Right cardiac atrium (tissue), 5 donors: ENCODE measurements around the gene MCTP2. TPM values are rescaled to one million over a fixed set of nuclear protein-coding genes. Genes with fewer than 3 reads are reported as not detected.
"Not testable (repeated sequence)": the region's sequence is repeated elsewhere in the genome, so short reads cannot be mapped to it uniquely, and the experiment has no call there.

ENCODE experiments used
- ATAC-seq, 2 donors: fragments of 200-7000 bp; cut with Tn5 transposase; one replicate each; pipeline versions ENCODE4 v1.8.0 to v1.9.1; 2020; ENCODE audit warnings: moderate library complexity in 2 of 2, mild to moderate bottlenecking in 1 of 2
- DNase-seq, 3 donors: peaks; one replicate each; pipeline ENCODE4 v3.0.0-alpha.2; 2020
- H3K27ac ChIP-seq: one replicate; pipeline ENCODE4 v1.5.1; 2013; ENCODE audit warnings: mild to moderate bottlenecking, low read length, control low read depth, moderate library complexity
- H3K27me3 ChIP-seq: one replicate; pipeline ENCODE4 v1.6.1; 2013; ENCODE audit not compliant: control insufficient read depth, insufficient read depth
- H3K4me1 ChIP-seq: one replicate; pipeline ENCODE4 v1.6.1; 2013; ENCODE audit warnings: low read length; ENCODE audit not compliant: control insufficient read depth, insufficient read depth
- H3K4me3 ChIP-seq: one replicate; pipeline ENCODE4 v1.5.1; 2013; ENCODE audit warnings: low read length, control low read depth
- H3K9me3 ChIP-seq: one replicate; pipeline ENCODE4 v1.6.1; 2013; ENCODE audit warnings: low read length; ENCODE audit not compliant: control insufficient read depth
- WGBS: extraction: QIAGEN DNeasy Blood & Tissue Kit; methylation state at CpG from one replicate; pipeline ENCODE4 v1.1.7; 2013; 5-methylcytosine and 5-hydroxymethylcytosine counted together
- intact Hi-C, 4 donors: fragments of 100-400 bp; cut with DNase I; formaldehyde crosslinking; loops; one replicate each; pipeline versions ENCODE4 v1.11.0 to v1.14.0; 2022 to 2023
- polyA plus RNA-seq: library from polyadenylated mRNA; stranded (reverse); fragments of 200-250 nt; gene quantifications from one replicate; pipeline ENCODE4 v1.2.3, GENCODE V29; 2013
- total RNA-seq, 4 donors: library from RNA; stranded (reverse); fragmentation: NEBNext Ultra II Directional; extraction: Animal tissue kit (Norgen Biotek cat#: 25700); gene quantifications; one replicate each; pipeline ENCODE4 v1.2.1, GENCODE V29; 2021
- donor health status: healthy with polysubstance abuse.
- donor health status: DM: no; HTN: yes; CAD: no.
- donor health status: DM: no; HTN: no; CAD: no.
- donor health status: DM: no; HTN: yes; CAD: no; lungs with severe emphysema.
- donor health status: DM: yes; HTN: yes; CAD: no.

MCTP2 gene
- total and polyA plus RNA-seq, 5 donors = 0.11 to 1.2 (median 0.72) TPM

DNA sequence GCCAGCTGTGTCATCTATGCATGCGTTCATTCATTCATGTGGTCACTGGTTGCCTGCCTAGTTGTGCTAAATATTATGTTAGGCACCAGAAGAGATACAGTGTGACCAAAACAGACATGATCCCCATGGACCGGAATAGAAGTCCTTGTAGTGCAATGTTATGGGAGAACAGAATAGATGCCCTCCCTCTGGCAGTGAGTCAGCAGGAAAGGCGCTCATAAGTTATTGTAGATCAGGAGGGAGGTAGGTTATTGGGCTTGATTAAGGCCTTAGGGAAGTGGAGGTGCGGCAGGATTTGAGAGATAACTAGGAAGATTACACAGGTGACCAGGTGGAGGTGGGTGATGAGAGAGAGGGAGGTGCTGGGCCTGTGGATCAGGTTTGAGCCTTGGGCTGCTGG is 5.2 kb downstream of the MCTP2 start:
- H3K27ac ChIP-seq = no peak overlapping the region

DNA sequence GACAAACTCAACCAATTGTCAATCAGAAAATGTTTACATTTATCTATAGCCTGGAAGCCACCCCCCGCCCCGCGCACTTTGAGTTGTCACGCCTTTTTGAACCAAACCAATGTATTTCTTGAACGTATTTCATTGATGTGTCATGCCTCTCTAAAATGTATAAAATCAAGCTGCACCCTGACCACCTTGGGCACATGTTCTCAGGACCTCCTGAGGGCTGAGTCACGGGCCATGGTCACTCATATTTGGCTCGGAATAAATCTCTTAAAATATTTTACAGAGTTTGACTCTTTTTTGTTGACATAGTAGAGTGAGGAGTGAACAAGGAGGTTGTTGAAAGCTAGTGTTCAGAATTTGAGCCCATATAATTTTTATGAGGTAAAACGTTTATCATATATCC is 6.5 kb downstream of the MCTP2 start:
- Histone ChIP-seq H3K27me3 (no peaks in the 10 kb centered on the region), H3K4me3 (no peak overlapping the region), H3K9me3 (no peaks in the 10 kb centered on the region), H3K4me1 (no peaks in the 10 kb centered on the region), H3K27ac (no peak overlapping the region)
- intact Hi-C loops = no loop called here
- ATAC-seq (no peak), DNase-seq (no peak)
- WGBS = 83% methylated on average over 8 of the region's 8 CpGs

More for the DNA sequence above, 5.2 kb downstream of the MCTP2 start:
- Histone ChIP-seq H3K4me1 (no peaks in the 10 kb centered on the region), H3K4me3 (no peak overlapping the region), H3K27me3 (no peaks in the 10 kb centered on the region), H3K9me3 (no peaks in the 10 kb centered on the region)
- 92% methylated on average over 4 of the region's 4 CpGs for WGBS
- ATAC-seq (no peak), DNase-seq (no peak)
- intact Hi-C loops = no loop called here

DNA sequence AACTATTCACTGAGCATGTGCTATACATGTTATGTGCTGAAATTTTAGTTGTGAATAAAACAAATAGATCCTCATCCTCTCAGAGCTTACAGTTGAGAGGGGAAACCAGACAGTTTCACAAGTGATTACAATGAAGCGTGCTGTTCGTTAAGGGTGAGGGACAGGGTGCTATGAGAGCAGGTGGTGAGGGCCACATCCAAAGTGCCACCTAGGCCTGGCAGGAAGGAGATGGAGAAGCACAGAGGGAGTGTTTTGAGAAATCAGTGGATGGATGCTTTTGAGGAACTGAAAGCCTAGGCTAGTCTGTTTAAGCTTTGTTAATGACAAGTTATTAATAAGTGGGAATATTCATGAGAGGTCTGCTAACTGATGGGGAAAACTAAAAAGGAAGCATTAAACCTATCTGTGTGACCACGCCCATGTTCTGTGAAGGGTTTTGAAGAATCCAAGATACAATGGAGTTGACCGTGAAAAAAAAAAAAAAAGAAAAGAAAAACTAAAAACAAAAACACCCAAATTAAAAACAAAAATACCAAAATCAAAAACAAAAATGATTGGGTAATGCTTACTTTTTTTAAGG is 7.3 kb downstream of the MCTP2 start:
- Histone ChIP-seq H3K27me3 (no peaks in the 10 kb centered on the region), H3K4me1 (no peaks in the 10 kb centered on the region), H3K4me3 (no peak overlapping the region), H3K9me3 (no peaks in the 10 kb centered on the region), H3K27ac (no peak overlapping the region)
- intact Hi-C loops = no loop called here
- no peak for ATAC-seq
- no peak for DNase-seq
- WGBS = 83% methylated on average over 4 of the region's 4 CpGs

DNA sequence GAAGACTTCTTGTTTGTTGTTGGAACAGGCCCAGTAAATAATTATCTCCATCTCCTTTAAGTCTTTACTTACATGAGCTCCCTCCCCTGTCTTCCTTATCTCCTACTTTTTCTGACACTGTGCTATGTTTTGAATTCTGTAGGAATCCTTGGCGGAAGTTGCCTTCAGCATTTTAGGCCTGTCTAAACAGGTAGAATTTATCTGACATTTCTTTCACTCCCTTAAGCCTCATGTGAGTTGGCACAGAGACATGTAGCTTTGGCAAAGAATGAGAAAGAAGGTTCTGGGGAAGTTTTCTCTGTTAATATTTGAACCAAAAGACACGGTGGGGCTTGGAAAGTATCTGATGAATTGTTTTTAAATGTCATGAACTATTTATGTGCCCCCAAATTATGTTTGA is 8.1 kb downstream of the MCTP2 start:
- intact Hi-C loops = no loop called here

DNA sequence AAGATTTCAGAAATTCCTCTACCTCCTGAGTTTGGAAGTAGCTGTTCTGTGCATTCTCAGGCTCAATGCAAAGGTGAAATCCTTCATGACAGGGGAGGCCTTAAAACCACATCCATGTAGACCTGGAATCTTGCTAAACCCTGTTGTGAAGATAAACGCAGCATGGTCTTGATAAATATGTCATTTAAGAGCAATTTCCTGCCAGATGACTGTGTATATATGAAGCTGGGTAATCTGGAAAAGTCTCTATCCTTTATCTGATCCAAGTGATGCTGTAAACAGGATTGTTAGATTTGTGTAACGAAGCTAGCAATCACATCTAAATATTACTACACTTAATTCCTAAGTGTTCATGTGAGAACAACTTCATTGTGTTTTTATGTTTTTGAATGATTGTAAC is 9.1 kb downstream of the MCTP2 start:
- intact Hi-C loops = no loop called here
- Histone ChIP-seq H3K9me3 (no peaks in the 10 kb centered on the region), H3K27me3 (no peaks in the 10 kb centered on the region), H3K4me3 (no peak overlapping the region), H3K27ac (no peak overlapping the region), H3K4me1 (no peaks in the 10 kb centered on the region)
- no peak for ATAC-seq
- DNase-seq = no peak
- WGBS = 59% methylated on average over 2 of the region's 2 CpGs

More for the DNA sequence above, 8.1 kb downstream of the MCTP2 start:
- H3K9me3 ChIP-seq = no peaks in the 10 kb centered on the region
- 57% methylated on average over 2 of the region's 2 CpGs for WGBS
- no peak overlapping the region for H3K4me3 ChIP-seq
- no peaks in the 10 kb centered on the region for H3K4me1 ChIP-seq
- no peak overlapping the region for H3K27ac ChIP-seq
- DNase-seq (no peak), ATAC-seq (no peak)
- H3K27me3 ChIP-seq = no peaks in the 10 kb centered on the region

DNA sequence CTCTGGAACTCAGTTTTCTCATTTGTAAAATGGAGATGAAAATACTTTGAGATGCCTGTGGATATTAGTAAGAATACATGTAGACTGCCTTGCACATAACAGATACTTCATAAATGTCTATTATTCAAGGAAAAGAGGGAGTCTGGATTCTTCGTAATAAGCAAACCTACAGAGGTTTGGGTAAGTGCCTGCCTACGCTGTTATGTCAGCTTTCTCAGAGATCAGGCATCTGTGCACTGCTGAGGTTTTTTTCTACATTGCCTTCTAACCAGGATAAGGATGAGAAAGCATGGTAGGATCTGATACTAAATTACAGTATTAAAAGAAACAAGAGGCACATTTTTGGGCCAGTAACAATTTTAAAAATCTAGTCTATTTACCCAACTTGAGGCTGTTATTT is 10.9 kb downstream of the MCTP2 start:
- ATAC-seq = no peak
- Histone ChIP-seq H3K27ac (no peak overlapping the region), H3K9me3 (no peaks in the 10 kb centered on the region), H3K27me3 (no peaks in the 10 kb centered on the region), H3K4me1 (no peaks in the 10 kb centered on the region), H3K4me3 (no peak overlapping the region)
- intact Hi-C loops = no loop called here
- 90% methylated on average over 2 of the region's 2 CpGs for WGBS
- no peak for DNase-seq

DNA sequence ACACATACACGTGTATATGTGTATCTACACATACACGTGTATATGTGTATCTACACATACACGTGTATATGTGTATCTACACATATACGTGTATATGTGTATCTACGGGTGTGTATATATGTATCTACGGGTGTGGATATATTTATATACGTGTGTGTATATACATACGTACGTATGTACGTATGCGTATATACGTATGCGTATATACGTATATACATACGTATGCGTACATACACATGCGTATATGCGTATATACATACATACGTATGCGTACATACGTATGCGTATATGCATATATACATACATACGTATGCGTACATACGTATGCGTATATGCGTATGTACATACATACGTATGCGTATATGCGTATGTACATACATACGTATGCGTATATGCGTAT is 11.6 kb downstream of the MCTP2 start:
- H3K9me3 ChIP-seq, H3K27ac ChIP-seq, ATAC-seq, H3K4me1 ChIP-seq, DNase-seq, H3K4me3 ChIP-seq, intact Hi-C loops, H3K27me3 ChIP-seq: not testable (repeated sequence)
- 98% methylated on average over 33 of the region's 33 CpGs for WGBS

DNA sequence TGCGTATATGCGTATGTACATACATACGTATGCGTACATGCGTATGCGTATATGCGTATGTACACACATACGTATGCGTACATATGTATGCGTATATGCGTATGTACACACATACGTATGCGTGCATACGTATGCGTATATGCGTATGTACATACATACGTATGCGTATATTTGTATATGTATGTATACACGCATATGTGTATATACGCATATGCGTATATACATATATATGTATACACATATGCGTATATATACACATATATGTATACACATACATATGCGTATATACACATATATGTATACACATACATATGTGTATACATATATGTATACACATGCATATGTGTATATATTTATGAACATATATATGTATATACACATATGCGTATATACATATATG is 12.1 kb downstream of the MCTP2 start:
- Histone ChIP-seq H3K27me3 (no peaks in the 10 kb centered on the region), H3K9me3 (no peaks in the 10 kb centered on the region), H3K4me3 (no peak overlapping the region), H3K27ac (no peak overlapping the region), H3K4me1 (no peaks in the 10 kb centered on the region)
- no peak for ATAC-seq
- no peak for DNase-seq
- 98% methylated on average over 24 of the region's 24 CpGs for WGBS
- intact Hi-C loops = no loop called here

DNA sequence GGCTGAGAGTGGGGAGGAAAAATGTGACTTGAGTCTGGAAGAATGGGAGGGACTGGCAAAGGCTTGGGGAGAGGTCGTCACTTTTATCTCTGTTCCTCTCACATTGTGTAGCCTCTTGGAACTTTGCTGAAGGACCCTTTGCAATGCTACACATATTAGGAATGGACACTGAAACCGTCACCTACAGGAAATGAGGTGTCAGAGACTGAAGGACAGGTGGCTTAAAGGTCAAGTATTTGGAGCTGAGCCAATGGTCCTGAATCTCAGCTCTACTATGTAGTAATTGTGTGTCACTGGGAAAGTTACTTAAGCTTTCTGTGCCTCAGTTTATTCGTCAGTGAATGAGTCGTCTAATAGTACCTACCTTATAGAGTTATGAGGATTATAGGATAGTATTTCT is 14.7 kb downstream of the MCTP2 start:
- ATAC-seq = no peak
- Histone ChIP-seq H3K27ac (no peak overlapping the region), H3K27me3 (no peaks in the 10 kb centered on the region), H3K4me3 (no peak overlapping the region), H3K9me3 (no peaks in the 10 kb centered on the region), H3K4me1 (no peaks in the 10 kb centered on the region)
- intact Hi-C loops = no loop called here
- no peak for DNase-seq
- WGBS = 60% methylated on average over 4 of the region's 4 CpGs

DNA sequence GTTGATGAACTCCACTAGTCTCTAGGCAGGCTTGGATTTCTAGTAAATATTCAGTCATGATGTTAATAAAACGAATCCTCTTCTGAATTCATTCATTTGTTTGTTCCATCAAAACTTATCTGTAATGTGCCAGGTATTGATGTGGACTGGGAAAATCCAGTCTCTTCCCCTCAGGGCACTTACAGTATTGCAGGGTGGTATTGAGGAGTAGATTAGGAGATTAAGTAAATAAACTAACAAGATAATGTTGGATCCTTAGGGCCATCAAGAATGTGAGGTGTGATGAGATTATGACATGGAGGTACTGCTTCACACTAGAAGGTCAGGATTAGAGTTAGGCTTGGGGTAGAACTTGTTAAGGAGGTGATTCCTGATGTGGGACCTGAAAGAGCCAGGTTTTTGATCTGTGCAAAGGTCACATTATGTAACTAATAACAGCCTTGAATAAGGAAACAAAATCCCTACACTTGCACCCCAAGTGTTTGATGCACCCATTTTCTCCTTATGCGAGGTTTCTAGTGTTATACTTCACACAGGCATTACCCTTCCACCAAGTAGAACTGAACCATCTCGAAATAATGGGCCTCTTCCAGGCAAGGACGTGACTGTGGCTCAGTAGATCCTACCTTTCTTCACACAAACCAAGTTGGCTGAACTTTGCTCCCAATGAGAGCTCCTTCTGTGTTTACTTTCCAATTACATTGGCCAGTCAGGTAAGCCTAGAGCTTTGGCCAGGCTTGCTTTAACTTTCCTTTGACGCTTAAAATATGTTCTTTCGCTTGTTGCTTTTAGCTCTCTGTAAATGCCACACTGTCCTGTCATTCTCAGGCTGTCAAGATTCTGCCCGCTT is 16.7 kb downstream of the MCTP2 start:
- Histone ChIP-seq H3K27ac (no peak overlapping the region), H3K27me3 (no peaks in the 10 kb centered on the region), H3K4me1 (no peaks in the 10 kb centered on the region), H3K9me3 (no peaks in the 10 kb centered on the region), H3K4me3 (no peak overlapping the region)
- DNase-seq (no peak), ATAC-seq (no peak)
- intact Hi-C loops = no loop called here
- WGBS = 80% methylated on average over 7 of the region's 7 CpGs

DNA sequence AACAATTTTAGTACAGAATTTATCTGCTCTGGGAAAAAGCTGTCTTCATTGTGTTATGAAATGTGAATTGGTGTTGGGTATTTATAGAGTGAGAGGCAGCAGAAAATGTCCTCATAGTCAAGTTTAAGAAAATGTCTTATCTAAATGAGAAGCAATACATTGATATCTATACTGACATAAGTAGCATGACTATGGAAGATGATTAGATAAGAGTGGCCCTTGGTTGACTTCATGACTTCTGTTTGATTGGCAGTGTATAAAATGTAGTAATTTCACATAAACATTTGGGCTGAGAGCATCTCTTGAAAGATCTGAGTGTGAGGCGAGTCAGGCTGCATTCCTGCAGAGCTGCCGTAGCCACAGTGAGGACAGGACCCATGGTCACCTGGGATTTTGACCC is 19.4 kb downstream of the MCTP2 start:
- Histone ChIP-seq H3K27ac (no peak overlapping the region), H3K9me3 (no peaks in the 10 kb centered on the region)
- 64% methylated on average over 2 of the region's 2 CpGs for WGBS

More for the DNA sequence above, 19.4 kb downstream of the MCTP2 start:
- intact Hi-C loops = no loop called here
- DNase-seq = no peak
- Histone ChIP-seq H3K4me1 (no peaks in the 10 kb centered on the region), H3K27me3 (no peaks in the 10 kb centered on the region), H3K4me3 (no peak overlapping the region)
- no peak for ATAC-seq
